Endothelial cell of umbilical vein (primary cell): ENCODE data around the gene SLCO3A1.

ENCODE experiments used
- POLR2A ChIP-seq: IDR thresholded peaks from 2 replicates; pipeline ENCODE4 v1.6.1; 2012; ENCODE audit warnings: low read depth, mild to moderate bottlenecking, control low read depth, low read length
- POLR2AphosphoS5 ChIP-seq: IDR thresholded peaks from 2 replicates; pipeline ENCODE4 v1.6.1; 2012; ENCODE audit warnings: low read depth, mild to moderate bottlenecking, control low read depth, low read length, moderate library complexity; ENCODE audit not compliant: insufficient read depth

DNA sequence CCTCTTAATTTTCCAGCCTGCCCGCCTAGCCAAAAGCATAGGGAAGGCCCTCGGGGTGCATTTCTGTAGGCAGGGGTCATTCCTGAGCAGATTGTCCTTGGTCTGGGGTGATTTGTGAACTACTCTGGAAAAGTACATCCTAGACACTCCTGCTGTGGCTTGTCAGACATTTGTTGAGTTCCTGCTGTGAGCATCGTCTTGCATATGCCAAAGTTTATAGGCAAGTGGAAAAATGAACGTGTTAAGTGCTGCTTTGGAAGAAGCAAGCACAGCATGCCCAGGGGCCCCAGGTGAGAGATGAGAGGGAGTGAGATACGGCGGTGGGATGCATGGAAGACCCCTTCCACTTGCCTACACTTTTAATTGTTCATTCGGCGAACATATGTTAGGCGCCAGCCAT lies 302.4 kb downstream of the SLCO3A1 start:
- TF ChIP-seq POLR2AphosphoS5 (no peak), POLR2A (no peak)
